NCI-H345 treated with DMSO at 0.1 percent for 48 hours (cell line): ENCODE data around the gene RAX.
A peak's percentile ranks its signal among the peaks of the same experiment; 100 is the strongest.

ENCODE experiments used
- DNase-seq: peaks from one replicate; lab custom pipeline; 2025; ENCODE audit not compliant: unreplicated experiment; lab: John Stamatoyannopoulos, UW

RAX gene

GRCh38 chr18:59272891-59273758 lies at the start of gene RAX:
RAX (minus strand) TSS chr18:59273454; CDS start chr18:59273206, 248 bp downstream.
- no peak for DNase-seq

GRCh38 chr18:59318460-59319050 lies 45.3 kb upstream of the RAX start, which contains the start of gene CPLX4:
CPLX4 (minus strand) TSS chr18:59318649; CDS start chr18:59318462, 187 bp downstream.
- DNase-seq: no peak

- no peak for DNase-seq
Observed at GRCh38 chr18:59311631-59312030, 38.4 kb upstream of the RAX start.

GRCh38 chr18:59308938-59309260 lies 35.6 kb upstream of the RAX start:
- DNase-seq: no peak

GRCh38 chr18:59308248-59308937 lies 35.1 kb upstream of the RAX start:
- peak; percentile 56 for DNase-seq

GRCh38 chr18:59306640-59307039 lies 33.4 kb upstream of the RAX start:
- DNase-seq: no peak

- no peak for DNase-seq
Observed at GRCh38 chr18:59305295-59305694, 32.0 kb upstream of the RAX start.

GRCh38 chr18:59303656-59304195 lies 30.5 kb upstream of the RAX start:
- DNase-seq: peak; percentile 5

- DNase-seq: no peak
Observed at GRCh38 chr18:59303006-59303405, 29.8 kb upstream of the RAX start.

- no peak for DNase-seq
Observed at GRCh38 chr18:59301929-59302328, 28.7 kb upstream of the RAX start.

GRCh38 chr18:59300676-59301285 lies 27.5 kb upstream of the RAX start:
- no peak for DNase-seq

- no peak for DNase-seq
Observed at GRCh38 chr18:59298871-59299270, 25.6 kb upstream of the RAX start.

GRCh38 chr18:59293317-59293716 lies 20.1 kb upstream of the RAX start:
- no peak for DNase-seq

- DNase-seq: no peak
Observed at GRCh38 chr18:59286341-59286740, 13.1 kb upstream of the RAX start.

GRCh38 chr18:59282341-59282740 lies 9.1 kb upstream of the RAX start:
- no peak for DNase-seq

- no peak for DNase-seq
Observed at GRCh38 chr18:59279722-59280121, 6.5 kb upstream of the RAX start.

GRCh38 chr18:59279193-59279592 lies 5.9 kb upstream of the RAX start:
- no peak for DNase-seq

- DNase-seq: no peak
Observed at GRCh38 chr18:59278793-59279192, 5.5 kb upstream of the RAX start.

- DNase-seq: no peak
Observed at GRCh38 chr18:59276047-59276446, 2.8 kb upstream of the RAX start.

GRCh38 chr18:59275406-59275949 lies 2.2 kb upstream of the RAX start:
- DNase-seq: no peak

GRCh38 chr18:59274533-59274928 lies 1.3 kb upstream of the RAX start:
- no peak for DNase-seq
